NCI-H146 treated with DMSO at 0.1 percent for 48 hours (cell line): ENCODE measurements around the gene ZFP36L2.
A peak's percentile ranks its signal among the peaks of the same experiment; 100 is the strongest.

Experiments used
- DNase-seq: peaks from one replicate; lab custom pipeline; 2025; ENCODE audit not compliant: unreplicated experiment; lab: John Stamatoyannopoulos, UW

ZFP36L2 gene

GRCh38 chr2:43224571-43225092 is 1.8 kb downstream of the ZFP36L2 start:
- DNase-seq: no peak

GRCh38 chr2:43224131-43224570 is 2.3 kb downstream of the ZFP36L2 start:
- no peak for DNase-seq

GRCh38 chr2:43223521-43224001 is 2.8 kb downstream of the ZFP36L2 start:
- DNase-seq: no peak

GRCh38 chr2:43222475-43223309 is 3.7 kb downstream of the ZFP36L2 start:
- no peak for DNase-seq

GRCh38 chr2:43221763-43222474 is 4.5 kb downstream of the ZFP36L2 start:
- DNase-seq: no peak

- no peak for DNase-seq
These were observed 5.2 kb downstream of the ZFP36L2 start for GRCh38 chr2:43221124-43221762.

GRCh38 chr2:43220760-43221123 is 5.7 kb downstream of the ZFP36L2 start:
- no peak for DNase-seq

- no peak for DNase-seq
These were observed 6.1 kb downstream of the ZFP36L2 start for GRCh38 chr2:43220229-43220751.

GRCh38 chr2:43219383-43220228 is 6.8 kb downstream of the ZFP36L2 start:
- DNase-seq: peak; percentile 84

GRCh38 chr2:43218702-43219382 is 7.6 kb downstream of the ZFP36L2 start:
- DNase-seq: no peak

GRCh38 chr2:43218155-43218701 is 8.2 kb downstream of the ZFP36L2 start:
- DNase-seq: no peak

- DNase-seq: peak; percentile 46
These were observed 8.9 kb downstream of the ZFP36L2 start for GRCh38 chr2:43217228-43218154.

GRCh38 chr2:43216629-43217028 is 9.8 kb downstream of the ZFP36L2 start:
- no peak for DNase-seq

GRCh38 chr2:43215673-43216255 is 10.6 kb downstream of the ZFP36L2 start:
- DNase-seq: no peak

- no peak for DNase-seq
These were observed 12.2 kb downstream of the ZFP36L2 start for GRCh38 chr2:43214253-43214652.

GRCh38 chr2:43212931-43213330 is 13.5 kb downstream of the ZFP36L2 start:
- no peak for DNase-seq

- no peak for DNase-seq
These were observed 14.1 kb downstream of the ZFP36L2 start for GRCh38 chr2:43212216-43212835.
